GM23338 (cell line): ENCODE measurements around the gene SPNS3. TPM values are rescaled to one million over a fixed set of nuclear protein-coding genes. Genes with fewer than 3 reads are reported as not detected.

Experiments
- ATAC-seq: fragments of 200-7000 bp; cut with Tn5 transposase; 3 replicates; pipeline ENCODE4 v1.9.1; 2020
- DNase-seq: peaks from one replicate; pipeline ENCODE4 v3.0.0-alpha.2; 2015; ENCODE audit warnings: low spot score
- H2AFZ ChIP-seq: fragments of 200-600 bp; sonication (generic); 2 replicates; pipeline ENCODE4 v1.8.0; 2016; ENCODE audit warnings: antibody characterized with exemption, mild to moderate bottlenecking, moderate library complexity
- H3F3A ChIP-seq: fragments of 200-600 bp; sonication (generic); replicated peaks from 2 replicates; pipeline ENCODE4 v1.8.0; 2017; ENCODE audit warnings: antibody characterized with exemption, mixed run types, low read depth
- H3K27ac ChIP-seq: fragments of 200-600 bp; sonication (generic); 2 replicates; pipeline ENCODE4 v1.6.1; 2016; ENCODE audit warnings: low read depth
- H3K27me3 ChIP-seq: fragments of 200-600 bp; sonication (generic); 2 replicates; pipeline ENCODE4 v1.8.0; 2016; ENCODE audit warnings: mild to moderate bottlenecking, mixed run types, moderate library complexity; ENCODE audit not compliant: insufficient read depth
- H3K36me3 ChIP-seq: fragments of 200-600 bp; sonication (generic); 2 replicates; pipeline ENCODE4 v1.8.0; 2016; ENCODE audit warnings: mild to moderate bottlenecking; ENCODE audit not compliant: insufficient read depth
- H3K4me1 ChIP-seq: fragments of 200-600 bp; sonication (generic); 2 replicates; pipeline ENCODE4 v1.8.0; 2016; ENCODE audit warnings: mild to moderate bottlenecking, moderate library complexity; ENCODE audit not compliant: insufficient read depth
- H3K4me2 ChIP-seq: fragments of 200-600 bp; sonication (generic); 2 replicates; pipeline ENCODE4 v1.7.1; 2017; ENCODE audit warnings: mixed run types
- H3K4me3 ChIP-seq: fragments of 200-600 bp; sonication (generic); 2 replicates; pipeline ENCODE4 v1.6.1; 2016; ENCODE audit warnings: mixed run types
- H3K79me2 ChIP-seq: fragments of 200-600 bp; sonication (generic); replicated peaks from 2 replicates; pipeline ENCODE4 v1.8.0; 2017; ENCODE audit warnings: mild to moderate bottlenecking; ENCODE audit not compliant: insufficient read depth
- H3K9me2 ChIP-seq: fragments of 200-600 bp; sonication (generic); 2 replicates; pipeline ENCODE4 v1.8.0; 2017; ENCODE audit not compliant: insufficient read depth
- H4K20me1 ChIP-seq: fragments of 200-600 bp; sonication (generic); replicated peaks from 2 replicates; pipeline ENCODE4 v1.8.0; 2017; ENCODE audit warnings: mild to moderate bottlenecking; ENCODE audit not compliant: insufficient read depth
- H3K27ac Mint-ChIP-seq: 2 replicates; pipeline ENCODE4 v1.8.0; 2020; ENCODE audit warnings: inconsistent platforms, mild to moderate bottlenecking, moderate library complexity, mixed read lengths
- H3K27me3 Mint-ChIP-seq: 3 replicates; pipeline ENCODE4 v1.8.0; 2022; ENCODE audit warnings: low read depth, mild to moderate bottlenecking, moderate library complexity, mixed read lengths, inconsistent platforms; ENCODE audit not compliant: insufficient read depth, poor library complexity
- H3K36me3 Mint-ChIP-seq: 3 replicates; pipeline ENCODE4 v1.8.0; 2021; ENCODE audit warnings: low read depth, mild to moderate bottlenecking, inconsistent platforms, moderate library complexity, mixed read lengths
- H3K4me1 Mint-ChIP-seq: 3 replicates; pipeline ENCODE4 v1.8.0; 2020; ENCODE audit warnings: mild to moderate bottlenecking, inconsistent platforms, mixed read lengths
- H3K4me3 Mint-ChIP-seq: 3 replicates; pipeline ENCODE4 v1.8.0; 2021; ENCODE audit warnings: moderate library complexity, mild to moderate bottlenecking, inconsistent platforms, mixed read lengths
- H3K9me3 Mint-ChIP-seq: 3 replicates; pipeline ENCODE4 v1.8.0; 2020; ENCODE audit warnings: moderate library complexity, mild to moderate bottlenecking, inconsistent platforms, mixed read lengths
- CTCF ChIP-seq, 2 experiments: fragments of 200-600 bp in 1 of 2; sonication (generic) in 1 of 2; conservative IDR thresholded peaks; 2 replicates each; pipeline versions ENCODE4 v1.5.1 to v1.6.1; 2016 to 2017; ENCODE audit warnings: antibody characterized with exemption in 2 of 2, low read depth in 2 of 2, mild to moderate bottlenecking in 2 of 2, moderate library complexity in 1 of 2
- EZH2 ChIP-seq: fragments of 200-600 bp; sonication (generic); IDR thresholded peaks from one replicate; pipeline ENCODE4 v1.8.0; 2017; ENCODE audit warnings: antibody characterized with exemption, mild to moderate bottlenecking, low read depth; ENCODE audit not compliant: unreplicated experiment
- JUNB ChIP-seq: IDR thresholded peaks from one replicate; pipeline ENCODE4 v1.6.1; 2016; ENCODE audit warnings: antibody characterized with exemption; ENCODE audit not compliant: unreplicated experiment
- REST ChIP-seq: IDR thresholded peaks from one replicate; pipeline ENCODE4 v1.6.1; 2018; ENCODE audit warnings: antibody characterized with exemption; ENCODE audit not compliant: unreplicated experiment
- ZNF462 ChIP-seq: fragments of 250-450 bp; sonication (Bioruptor Pico); IDR thresholded peaks from 2 replicates; pipeline ENCODE4 v1.5.0; 2020; ENCODE audit warnings: mild to moderate bottlenecking, moderate library complexity
- polyA plus RNA-seq: library from polyadenylated mRNA; unstranded; fragments of >200 nt; fragmentation: Nextera tagmentation; extraction: Ambion mirVana; gene quantifications from 2 replicates; pipeline ENCODE4 v1.2.1, GENCODE V29; 2016
- total RNA-seq: library from RNA; depleted of rRNA; stranded (reverse); fragments of >200 nt; shearing (Covaris generic); gene quantifications from 2 replicates; pipeline ENCODE4 v1.2.3, GENCODE V29; 2014

Gene SPNS3
- total and polyA plus RNA-seq, 2 experiments from 2014 or later, result not detected

- TF ChIP-seq ZNF462 (no peak), REST (no peak), EZH2 (peak; percentile 65)
Observed at GRCh38 chr17:4499431-4500190, 65.9 kb downstream of the SPNS3 start (continued).

- Mint-ChIP-seq H3K27ac (no peak overlapping the region), H3K4me3 (peak overlapping the region; percentile 78)
- H3K27me3 ChIP-seq, result peaks cover 55% of the 10 kb centered on the region
Observed at GRCh38 chr17:4500191-4500571, 66.4 kb downstream of the SPNS3 start.

More at GRCh38 chr17:4500191-4500571, 66.4 kb downstream of the SPNS3 start:
- DNase-seq (no peak), ATAC-seq (no peak; the same call in 2 of the 3 replicates)
- no peaks in the 10 kb centered on the region for H3K79me2 ChIP-seq
- no peaks in the 10 kb centered on the region; the same call in 1 of the 2 replicates for H3F3A ChIP-seq
- peaks cover 63% of the 10 kb centered on the region for H3K27me3 Mint-ChIP-seq
- H2AFZ ChIP-seq, result peak overlapping the region; percentile 92; the same call in 1 of the 2 replicates
- no peaks in the 10 kb centered on the region for H3K9me3 Mint-ChIP-seq
- H3K4me2 ChIP-seq, result peak overlapping the region; percentile 88
- no peaks in the 10 kb centered on the region for H3K9me2 ChIP-seq
- H3K36me3 Mint-ChIP-seq, result no peaks in the 10 kb centered on the region
- H3K4me3 ChIP-seq, result peak overlapping the region; percentile 72
- H3K27ac ChIP-seq, result no peak overlapping the region
- H3K4me1 ChIP-seq, result peaks cover 4% of the 10 kb centered on the region; the same call in 1 of the 2 replicates
- no peaks in the 10 kb centered on the region for H4K20me1 ChIP-seq
- 0 out of 4 replicates have a peak, but pooled peaks of 1 of the 2 experiments have one; percentile 8 for TF ChIP-seq CTCF (conservative IDR thresholded peaks at IDR 0.05; ENCODE audit: low read depth in 2 of 2)
- no peak for TF ChIP-seq JUNB
- H3K4me1 Mint-ChIP-seq, result peaks cover 18% of the 10 kb centered on the region
- H3K36me3 ChIP-seq, result no peaks in the 10 kb centered on the region
